K562 (cell line): Measurements from ENCODE around the gene NAPEPLD. TPM values are rescaled to one million over a fixed set of nuclear protein-coding genes. Genes with fewer than 3 reads are reported as not detected.

Source experiments
- ATAC-seq: fragments of 200-7000 bp; cut with Tn5 transposase; 3 replicates; pipeline ENCODE4 v1.9.1; 2020; ENCODE audit warnings: moderate library complexity
- BruUV-seq: library from RNA; stranded (reverse); fragments of 400-500 nt; replicated peaks from 2 replicates; lab custom pipeline; 2021; lab: Mats Ljungman, UMichigan
- CTCF ChIA-PET: fragments of 300-600 bp; formaldehyde crosslinking; extraction: SDS; loops from one replicate; lab custom pipeline; 2021; ENCODE audit warnings: low intra/inter-chr PET ratio; lab: Yijun Ruan, JAX
- POLR2A ChIA-PET: fragments of 300-600, 350-650 bp; sonication (Branson Sonifier 250); formaldehyde crosslinking; extraction: SDS; loops from one replicate; lab custom pipeline; 2021; ENCODE audit warnings: antibody characterized with exemption, inconsistent platforms; lab: Yijun Ruan, JAX
- DNase-seq, 4 experiments: peaks; one replicate each; pipeline versions ENCODE4 v3.0.0 to v3.0.0-alpha.2; 2011 to 2018; ENCODE audit warnings: low spot score in 3 of 4, mixed read lengths in 3 of 4; ENCODE audit errors: extremely low read depth in 1 of 4
- FAIRE-seq: peaks from 2 replicates; lab custom pipeline; 2011; peaks lifted over from hg19 to GRCh38; lab: Jason Lieb, UNC
- H2AFZ ChIP-seq: 2 replicates; pipeline ENCODE4 v1.6.0; 2011; ENCODE audit warnings: low read depth, low read length, control low read depth, inconsistent platforms
- H3K27ac ChIP-seq: fragments of 200-600 bp; 3 replicates; pipeline ENCODE4 v1.8.0; 2011; ENCODE audit warnings: low read depth, mild to moderate bottlenecking, control low read depth, inconsistent platforms, low read length, moderate library complexity, mixed read lengths; ENCODE audit errors: extremely low read depth
- H3K27me3 ChIP-seq, 2 experiments: fragments of 300-600 bp in 1 of 2; 2 replicates in 1 of 2; 3 replicates in 1 of 2; pipeline versions ENCODE4 v1.6.0 to v1.8.0; 2011; ENCODE audit warnings: inconsistent platforms in 2 of 2, low read length in 2 of 2, mild to moderate bottlenecking in 1 of 2, mixed read lengths in 1 of 2, moderate library complexity in 1 of 2; ENCODE audit not compliant: control insufficient read depth in 2 of 2, insufficient read depth in 2 of 2
- H3K36me3 ChIP-seq: fragments of 300-600 bp; 3 replicates; pipeline ENCODE4 v1.8.0; 2011; ENCODE audit warnings: mild to moderate bottlenecking, low read length, inconsistent platforms; ENCODE audit not compliant: control insufficient read depth, insufficient read depth
- H3K4me1 ChIP-seq, 2 experiments: fragments of 200-600 bp in 1 of 2; replicated peaks in 1 of 2; 2 replicates in 1 of 2; 3 replicates in 1 of 2; pipeline versions ENCODE4 v1.5.1 to v1.8.0; 2011; ENCODE audit warnings: inconsistent platforms in 2 of 2, low read length in 2 of 2, mild to moderate bottlenecking in 1 of 2, mixed read lengths in 1 of 2, moderate library complexity in 1 of 2; ENCODE audit not compliant: control insufficient read depth in 2 of 2, insufficient read depth in 2 of 2
- H3K4me2 ChIP-seq: 2 replicates; pipeline ENCODE4 v1.6.1; 2011; ENCODE audit warnings: low read length, control low read depth, inconsistent platforms, mixed read lengths; ENCODE audit not compliant: insufficient read depth
- H3K4me3 ChIP-seq: fragments of 200-600 bp; sonication (generic), shearing (Covaris generic); 2 replicates; pipeline ENCODE4 v1.5.1; 2016; ENCODE audit warnings: control low read depth, inconsistent platforms
- H3K79me2 ChIP-seq: fragments of 200-600 bp; 3 replicates; pipeline ENCODE4 v1.8.0; 2011; ENCODE audit warnings: low read length, inconsistent platforms; ENCODE audit not compliant: control insufficient read depth, insufficient read depth
- H3K9ac ChIP-seq, 2 experiments: 2 replicates each; pipeline versions ENCODE4 v1.6.0 to v1.6.1; 2011; ENCODE audit warnings: low read depth in 2 of 2, low read length in 2 of 2, control low read depth in 1 of 2, inconsistent platforms in 1 of 2, mild to moderate bottlenecking in 1 of 2, mixed read lengths in 1 of 2; ENCODE audit not compliant: insufficient read depth in 1 of 2
- H3K9me1 ChIP-seq: one replicate; pipeline ENCODE4 v1.6.0; 2011; ENCODE audit warnings: inconsistent platforms, mild to moderate bottlenecking, low read length, moderate library complexity; ENCODE audit not compliant: control insufficient read depth, insufficient read depth
- H3K9me3 ChIP-seq: replicated peaks from 2 replicates; pipeline ENCODE4 v1.5.1; 2011; ENCODE audit warnings: low read depth, low read length, inconsistent platforms; ENCODE audit not compliant: control insufficient read depth, insufficient read depth
- H4K20me1 ChIP-seq: replicated peaks from 2 replicates; pipeline ENCODE4 v1.6.1; 2011; ENCODE audit warnings: low read length, inconsistent platforms, mixed read lengths; ENCODE audit not compliant: control insufficient read depth, insufficient read depth
- BDP1 ChIP-seq: IDR thresholded peaks from 3 replicates; pipeline ENCODE4 v1.6.1; 2011; ENCODE audit not compliant: insufficient read length, insufficient read depth
- BRD4 ChIP-seq: fragments of 200-600 bp; sonication (generic); IDR thresholded peaks from 2 replicates; pipeline ENCODE4 v1.6.1; 2017; ENCODE audit warnings: inconsistent platforms
- CEBPG ChIP-seq, 3 experiments: fragments of 200-800 bp in 1 of 3; sonication (Bioruptor generic) in 1 of 3; sonication (generic) in 1 of 3; formaldehyde crosslinking in 1 of 3; IDR thresholded peaks in 2 of 3; conservative IDR thresholded peaks in 1 of 3; 2 replicates each; pipeline versions ENCODE4 v1.6.1 to v1.8.0; 2016 to 2022; ENCODE audit warnings: missing compliant biosample characterization in 2 of 3, missing genetic modification characterization in 2 of 3, mild to moderate bottlenecking in 1 of 3, missing genetic modification reagents in 1 of 3
- GATAD2A ChIP-seq: fragments of 450-650 bp; IDR thresholded peaks from 2 replicates; pipeline ENCODE4 v1.6.1; 2017
- POLR3A ChIP-seq: IDR thresholded peaks from 2 replicates; pipeline ENCODE4 v1.6.1; 2011; ENCODE audit warnings: borderline replicate concordance, mild to moderate bottlenecking, moderate library complexity; ENCODE audit not compliant: insufficient read length, insufficient read depth; ENCODE audit errors: extremely low read depth
- SUPT5H ChIP-seq: fragments of 450-650 bp; IDR thresholded peaks from 2 replicates; pipeline ENCODE4 v1.6.1; 2016
- ZEB2 ChIP-seq: fragments of 450-650 bp; IDR thresholded peaks from 2 replicates; pipeline ENCODE4 v1.6.1; 2016
- ZKSCAN1 ChIP-seq: fragments of 150-350 bp; IDR thresholded peaks from 2 replicates; pipeline ENCODE4 v1.6.1; 2016; ENCODE audit warnings: low read depth, low read length
- ZNF12 ChIP-seq: sonication (generic); formaldehyde crosslinking; IDR thresholded peaks from 2 replicates; pipeline ENCODE4 v1.4.0; 2020; ENCODE audit warnings: mild to moderate bottlenecking, missing genetic modification reagents
- WGBS: fragments of 100-300 bp; shearing (Covaris generic); methylation state at CpG from one replicate; pipeline ENCODE4 v1.1.6; 2016; ENCODE audit warnings: low coverage, mixed read lengths; ENCODE audit not compliant: insufficient coverage; ENCODE audit errors: missing lambda C conversion rate; 5-methylcytosine and 5-hydroxymethylcytosine counted together
- in situ Hi-C: fragments of 300-500 bp; cut with MboI; formaldehyde crosslinking; loops from 4 replicates; pipeline ENCODE4 v1.15.0; 2018; ENCODE audit warnings: inconsistent platforms, mixed read lengths
- intact Hi-C: fragments of 100-400 bp; cut with micrococcal nuclease; formaldehyde crosslinking; loops from 2 replicates; pipeline ENCODE4 v1.14.2; 2022
- polyA plus RNA-seq, 8 experiments: library from polyadenylated mRNA; depleted of rRNA in 4 of 8; stranded (reverse) in 5 of 8; unstranded in 3 of 8; fragments of >200 nt; fragmentation: Nextera tagmentation in 2 of 8; fragmentation: Illumina TruSeq in 1 of 8; extraction: Ambion mirVana in 2 of 8; extraction: Trizol in 1 of 8; gene quantifications; 2 replicates each; pipeline versions ENCODE4 v1.2.1 to v1.2.3, GENCODE V29; 2011 to 2014; ENCODE audit warnings: inconsistent platforms in 1 of 8, missing spikeins in 1 of 8
- total RNA-seq, 7 experiments: library from RNA; depleted of rRNA in 6 of 7; stranded (reverse); fragments of >200 nt in 6 of 7; fragmentation: Illumina TruSeq in 2 of 7; extraction: Trizol in 2 of 7; gene quantifications; 2 replicates each; pipeline versions ENCODE4 v1.2.1 to v1.2.3, GENCODE V29; 2011 to 2021; ENCODE audit warnings: low replicate concordance in 1 of 7

The NAPEPLD gene
- total and polyA plus RNA-seq, 9 of the 15 experiments (the other 6 are each of a cell fraction or from before 2014, with no cell fraction given), result 3.2 to 11.0 (median 7.5) TPM

- Histone ChIP-seq H3K4me1 (no peaks in the 10 kb centered on the region; a peak in 1 of 5 replicates), H3K27ac (no peak overlapping the region), H3K4me2 (no peak overlapping the region), H4K20me1 (no peaks in the 10 kb centered on the region)
- intact Hi-C loops, result no loop called here
- CTCF ChIA-PET, result no interaction called here
- DNase-seq, result no peak
- TF ChIP-seq GATAD2A (no peak), CEBPG (CRISPR knock-in tag; IDR thresholded peaks at IDR 0.05) (no peak), CEBPG (tag; conservative IDR thresholded peaks at IDR 0.05 in 1 of 2, IDR thresholded peaks at IDR 0.05 in 1 of 2) (no peak), ZNF12 (no peak), BDP1 (no peak), SUPT5H (no peak), BRD4 (no peak), POLR3A (no peak), ZKSCAN1 (no peak), ZEB2 (no peak)
- TF ChIP-seq, all 486 proteins: peak for 0
- H3K9me3 ChIP-seq, result no peaks in the 10 kb centered on the region; the same call in 1 of the 2 replicates
- no peak overlapping the region for H3K4me3 ChIP-seq
- H3K9ac ChIP-seq, result no peak overlapping the region
- BruUV-seq, result no TSS peak
- H2AFZ ChIP-seq, result no peak overlapping the region
- no peak for ATAC-seq
- no peaks in the 10 kb centered on the region for H3K36me3 ChIP-seq
- H3K79me2 ChIP-seq, result no peaks in the 10 kb centered on the region
- POLR2A ChIA-PET, result no interaction called here
- no peak for FAIRE-seq
- no CpG with 5 or more reads among the region's 2 CpGs for WGBS
- no peaks in the 10 kb centered on the region for H3K27me3 ChIP-seq
- in situ Hi-C loops, result no loop called here
- no peaks in the 10 kb centered on the region for H3K9me1 ChIP-seq
Observed at GRCh38 chr7:103140061-103140460, 8.8 kb downstream of the NAPEPLD start.
